GM12878 (cell line): ENCODE data around the gene TPI1. TPM values are rescaled to one million over a fixed set of nuclear protein-coding genes. Genes with fewer than 3 reads are reported as not detected.

Experiments
- BHLHE40 ChIP-seq, 2 experiments: fragments of 450-650 bp in 1 of 2; IDR thresholded peaks; 2 replicates each; pipeline ENCODE4 v1.6.1; 2011 to 2017; ENCODE audit warnings: low read depth in 2 of 2, borderline replicate concordance in 1 of 2, improper control_type of control experiment in 1 of 2, low read length in 1 of 2, mild to moderate bottlenecking in 1 of 2
- EP300 ChIP-seq, 2 experiments: fragments of 150-350 bp in 1 of 2; IDR thresholded peaks; 2 replicates each; pipeline ENCODE4 v1.6.1; 2011 to 2012; ENCODE audit warnings: low read depth in 2 of 2, low read length in 2 of 2, borderline replicate concordance in 1 of 2, improper control_type of control experiment in 1 of 2, inconsistent platforms in 1 of 2; ENCODE audit not compliant: control insufficient read depth in 1 of 2
- EZH2 ChIP-seq: IDR thresholded peaks from 2 replicates; pipeline ENCODE4 v1.6.1; 2012; ENCODE audit warnings: low read depth, mild to moderate bottlenecking, control low read depth, inconsistent platforms, low read length, borderline replicate concordance; ENCODE audit not compliant: control insufficient read depth
- FOXK2 ChIP-seq: fragments of 450-650 bp; IDR thresholded peaks from 2 replicates; pipeline ENCODE4 v1.6.1; 2017; ENCODE audit warnings: mild to moderate bottlenecking, moderate library complexity
- HSF1 ChIP-seq: fragments of 150-350 bp; IDR thresholded peaks from 2 replicates; pipeline ENCODE4 v1.6.1; 2014; ENCODE audit warnings: mild to moderate bottlenecking, low read depth, low read length
- MTA2 ChIP-seq: fragments of 450-650 bp; IDR thresholded peaks from 2 replicates; pipeline ENCODE4 v1.6.1; 2016; ENCODE audit warnings: low read depth, mild to moderate bottlenecking, moderate library complexity
- SKIL ChIP-seq: fragments of 450-650 bp; IDR thresholded peaks from 2 replicates; pipeline ENCODE4 v1.6.1; 2017; ENCODE audit warnings: mild to moderate bottlenecking, low read depth, inconsistent platforms; ENCODE audit not compliant: poor library complexity, severe bottlenecking
- ZSCAN29 ChIP-seq: fragments of 450-650 bp; IDR thresholded peaks from 2 replicates; pipeline ENCODE4 v1.6.1; 2017; ENCODE audit warnings: mild to moderate bottlenecking, moderate library complexity
- polyA plus RNA-seq, 11 experiments: library from polyadenylated mRNA; depleted of rRNA in 4 of 11; unstranded in 6 of 11; stranded (reverse) in 5 of 11; fragments of >200 nt; fragmentation: Nextera tagmentation in 4 of 11; fragmentation: Illumina TruSeq in 1 of 11; extraction: Ambion mirVana in 4 of 11; extraction: Trizol in 1 of 11; gene quantifications; 1 replicate in 1 of 11; 2 replicates in 10 of 11; pipeline versions ENCODE4 v1.2.1 to v1.2.3, GENCODE V29; 2011 to 2016; ENCODE audit warnings: inconsistent platforms in 2 of 11, missing spikeins in 2 of 11, low read depth in 1 of 11
- total RNA-seq, 4 experiments: library from RNA; depleted of rRNA in 3 of 4; stranded (reverse); fragments of >200 nt in 3 of 4; fragmentation: Illumina TruSeq in 1 of 4; extraction: Trizol in 1 of 4; gene quantifications; 2 replicates each; pipeline versions ENCODE4 v1.2.1 to v1.2.3, GENCODE V29; 2013 to 2021
- TF ChIP-seq, protein P1 (sequence below), 3 experiments: IDR thresholded peaks in 2 of 3; conservative IDR thresholded peaks in 1 of 3; 2 replicates each; pipeline ENCODE4 v1.5.1; 2011; ENCODE audit warnings: low read depth in 3 of 3, low read length in 3 of 3, mild to moderate bottlenecking in 3 of 3, control low read depth in 2 of 3, moderate library complexity in 2 of 3, inconsistent platforms in 1 of 3, mixed read lengths in 1 of 3; ENCODE audit not compliant: control insufficient read depth in 2 of 3, insufficient read depth in 1 of 3; ENCODE audit errors: extremely low read depth in 1 of 3
- TF ChIP-seq, protein P2 (sequence below): IDR thresholded peaks from 2 replicates; pipeline ENCODE4 v1.6.1; 2011; ENCODE audit warnings: borderline replicate concordance, low read depth, mild to moderate bottlenecking, moderate library complexity, low read length; ENCODE audit not compliant: insufficient read depth, poor library complexity, severe bottlenecking
- TF ChIP-seq, protein P3 (sequence below): fragments of 450-650 bp; IDR thresholded peaks from 2 replicates; pipeline ENCODE4 v1.6.1; 2017; ENCODE audit warnings: low read depth, mild to moderate bottlenecking, moderate library complexity

The TPI1 gene
- total and polyA plus RNA-seq, 10 of the 15 experiments (the other 5 are each of a cell fraction or from before 2014, with no cell fraction given), result 916 to 7,349 (median 1,677) TPM

DNA sequence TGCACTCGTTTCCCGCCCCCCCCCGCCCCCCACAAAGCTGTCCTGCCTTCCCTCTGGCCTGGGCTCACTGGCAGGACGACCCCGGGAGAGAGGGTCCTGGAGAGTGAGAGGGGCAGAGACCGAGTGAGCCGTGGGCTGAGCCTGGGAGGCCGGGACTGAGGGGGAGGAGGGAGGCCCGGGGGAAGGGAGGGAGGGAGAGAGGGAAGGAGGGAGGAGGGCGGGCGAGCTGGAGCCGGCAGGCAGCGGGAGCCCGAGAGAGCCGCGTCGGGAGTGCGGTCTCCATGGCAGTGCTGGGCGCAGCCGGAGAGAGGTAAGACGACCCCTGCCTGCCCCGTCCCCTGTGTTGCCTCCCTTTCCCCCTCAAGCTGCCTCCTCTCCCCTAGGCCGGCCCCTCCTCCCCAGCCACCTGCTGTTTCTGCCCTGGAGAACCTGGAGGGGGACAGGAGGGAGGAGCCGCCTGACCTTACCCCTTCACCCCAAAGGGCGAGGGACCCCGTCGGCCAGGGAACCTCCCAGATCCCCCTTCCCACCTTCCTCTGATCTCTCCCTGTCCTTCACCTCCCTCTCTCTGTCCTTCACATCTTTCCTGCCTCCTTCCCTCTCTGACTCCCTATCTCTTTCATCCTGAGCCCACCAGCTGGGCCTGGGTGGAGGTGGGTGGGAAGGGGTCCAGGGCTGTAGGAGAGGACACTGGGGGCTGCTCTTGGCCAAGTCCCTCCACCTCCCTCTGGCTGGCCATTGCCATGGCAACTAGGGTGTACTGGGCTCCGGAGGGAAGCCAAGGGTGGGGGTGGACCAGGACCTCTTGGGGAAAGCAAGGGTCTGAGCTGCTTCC lies 45.5 kb upstream of the TPI1 start, which contains the start of gene GPR162 (continued):
- TF ChIP-seq, protein P1, sequence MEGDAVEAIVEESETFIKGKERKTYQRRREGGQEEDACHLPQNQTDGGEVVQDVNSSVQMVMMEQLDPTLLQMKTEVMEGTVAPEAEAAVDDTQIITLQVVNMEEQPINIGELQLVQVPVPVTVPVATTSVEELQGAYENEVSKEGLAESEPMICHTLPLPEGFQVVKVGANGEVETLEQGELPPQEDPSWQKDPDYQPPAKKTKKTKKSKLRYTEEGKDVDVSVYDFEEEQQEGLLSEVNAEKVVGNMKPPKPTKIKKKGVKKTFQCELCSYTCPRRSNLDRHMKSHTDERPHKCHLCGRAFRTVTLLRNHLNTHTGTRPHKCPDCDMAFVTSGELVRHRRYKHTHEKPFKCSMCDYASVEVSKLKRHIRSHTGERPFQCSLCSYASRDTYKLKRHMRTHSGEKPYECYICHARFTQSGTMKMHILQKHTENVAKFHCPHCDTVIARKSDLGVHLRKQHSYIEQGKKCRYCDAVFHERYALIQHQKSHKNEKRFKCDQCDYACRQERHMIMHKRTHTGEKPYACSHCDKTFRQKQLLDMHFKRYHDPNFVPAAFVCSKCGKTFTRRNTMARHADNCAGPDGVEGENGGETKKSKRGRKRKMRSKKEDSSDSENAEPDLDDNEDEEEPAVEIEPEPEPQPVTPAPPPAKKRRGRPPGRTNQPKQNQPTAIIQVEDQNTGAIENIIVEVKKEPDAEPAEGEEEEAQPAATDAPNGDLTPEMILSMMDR (IDR thresholded peaks at IDR 0.05 in 2 of 3, conservative IDR thresholded peaks at IDR 0.05 in 1 of 3; ENCODE audit: control insufficient read depth in 2 of 3, extremely low read depth in 1 of 3, insufficient read depth in 1 of 3, low read depth in 3 of 3, low read length in 3 of 3), result no peak
- TF ChIP-seq EP300 (IDR thresholded peaks at IDR 0.05; ENCODE audit: borderline replicate concordance in 1 of 2, control insufficient read depth in 1 of 2, low read depth in 2 of 2, low read length in 2 of 2) (no peak), HSF1 (no peak), FOXK2 (no peak), EZH2 (no peak), MTA2 (no peak), SKIL (no peak), ZSCAN29 (no peak), BHLHE40 (IDR thresholded peaks at IDR 0.05; ENCODE audit: borderline replicate concordance in 1 of 2, low read depth in 2 of 2, low read length in 1 of 2) (no peak)
- TF ChIP-seq, protein P2, sequence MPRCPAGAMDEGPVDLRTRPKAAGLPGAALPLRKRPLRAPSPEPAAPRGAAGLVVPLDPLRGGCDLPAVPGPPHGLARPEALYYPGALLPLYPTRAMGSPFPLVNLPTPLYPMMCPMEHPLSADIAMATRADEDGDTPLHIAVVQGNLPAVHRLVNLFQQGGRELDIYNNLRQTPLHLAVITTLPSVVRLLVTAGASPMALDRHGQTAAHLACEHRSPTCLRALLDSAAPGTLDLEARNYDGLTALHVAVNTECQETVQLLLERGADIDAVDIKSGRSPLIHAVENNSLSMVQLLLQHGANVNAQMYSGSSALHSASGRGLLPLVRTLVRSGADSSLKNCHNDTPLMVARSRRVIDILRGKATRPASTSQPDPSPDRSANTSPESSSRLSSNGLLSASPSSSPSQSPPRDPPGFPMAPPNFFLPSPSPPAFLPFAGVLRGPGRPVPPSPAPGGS, result no peak
- TF ChIP-seq, protein P3, sequence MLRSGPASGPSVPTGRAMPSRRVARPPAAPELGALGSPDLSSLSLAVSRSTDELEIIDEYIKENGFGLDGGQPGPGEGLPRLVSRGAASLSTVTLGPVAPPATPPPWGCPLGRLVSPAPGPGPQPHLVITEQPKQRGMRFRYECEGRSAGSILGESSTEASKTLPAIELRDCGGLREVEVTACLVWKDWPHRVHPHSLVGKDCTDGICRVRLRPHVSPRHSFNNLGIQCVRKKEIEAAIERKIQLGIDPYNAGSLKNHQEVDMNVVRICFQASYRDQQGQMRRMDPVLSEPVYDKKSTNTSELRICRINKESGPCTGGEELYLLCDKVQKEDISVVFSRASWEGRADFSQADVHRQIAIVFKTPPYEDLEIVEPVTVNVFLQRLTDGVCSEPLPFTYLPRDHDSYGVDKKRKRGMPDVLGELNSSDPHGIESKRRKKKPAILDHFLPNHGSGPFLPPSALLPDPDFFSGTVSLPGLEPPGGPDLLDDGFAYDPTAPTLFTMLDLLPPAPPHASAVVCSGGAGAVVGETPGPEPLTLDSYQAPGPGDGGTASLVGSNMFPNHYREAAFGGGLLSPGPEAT, result no peak
